Measurements from ENCODE around the gene GALNS.

GALNS gene

GRCh38 chr16:88883946-88884345 lies 27.2 kb upstream of the GALNS start:
- Histone ChIP-seq H3K36me3 (replicated peaks) (no peaks in the 10 kb centered on the region), H3K9me3 (no peaks in the 10 kb centered on the region), H3K27me3 (ENCODE audit: low read depth) (no peaks in the 10 kb centered on the region), H3K4me3 (no peak overlapping the region), H3K4me1 (no peaks in the 10 kb centered on the region)
- in situ Hi-C loops (cut with MboI; ENCODE audit: low sequenced_read_pairs) = no loop called here
- no peak for DNase-seq (ENCODE audit: low spot score in 2 of 2)

DNA sequence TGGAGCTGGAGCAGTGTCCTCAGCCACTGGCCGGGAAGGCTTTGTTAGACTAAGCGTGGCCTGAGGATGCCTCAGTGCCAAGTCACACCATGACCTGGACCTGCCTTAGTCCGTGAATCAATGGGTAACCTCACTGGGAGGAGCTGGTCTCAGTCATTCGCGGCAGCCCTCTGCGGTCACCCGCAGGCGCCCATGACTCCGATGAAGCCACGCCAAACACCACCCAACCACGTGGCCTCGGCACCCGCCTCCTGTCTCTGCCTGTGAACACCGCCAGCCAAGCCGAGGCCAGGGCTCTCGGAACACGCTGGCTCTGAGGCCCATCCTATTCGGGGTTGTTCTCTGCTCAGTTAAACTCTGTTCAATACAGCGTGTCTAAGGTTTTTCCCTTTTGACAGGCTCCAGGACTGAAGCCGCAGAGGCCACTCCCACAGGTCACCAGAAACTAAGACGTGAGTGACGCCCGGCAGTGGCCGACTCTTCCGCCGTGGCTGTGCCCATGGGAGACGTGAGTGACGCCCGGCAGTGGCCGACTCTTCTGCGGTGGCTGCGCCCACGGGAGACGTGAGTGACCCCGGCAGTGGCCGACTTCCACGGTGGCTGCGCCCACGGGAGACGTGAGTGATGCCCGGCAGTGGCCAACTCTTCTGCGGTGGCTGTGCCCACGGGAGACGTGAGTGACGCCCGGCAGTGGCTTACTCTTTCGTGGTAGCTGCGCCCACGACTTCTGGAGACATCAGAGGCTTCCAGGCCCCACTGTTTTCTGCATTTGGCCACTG lies 26.6 kb upstream of the GALNS start:
- no peaks in the 10 kb centered on the region for H3K27me3 ChIP-seq (ENCODE audit: low read depth)
- no peak overlapping the region for H3K4me3 ChIP-seq
- no peaks in the 10 kb centered on the region for H3K9me3 ChIP-seq
- no peaks in the 10 kb centered on the region for H3K4me1 ChIP-seq
- in situ Hi-C loops (cut with MboI; ENCODE audit: low sequenced_read_pairs) = no loop called here
- DNase-seq (ENCODE audit: low spot score in 2 of 2) = no peak
- no peaks in the 10 kb centered on the region for H3K36me3 ChIP-seq (replicated peaks)

DNA sequence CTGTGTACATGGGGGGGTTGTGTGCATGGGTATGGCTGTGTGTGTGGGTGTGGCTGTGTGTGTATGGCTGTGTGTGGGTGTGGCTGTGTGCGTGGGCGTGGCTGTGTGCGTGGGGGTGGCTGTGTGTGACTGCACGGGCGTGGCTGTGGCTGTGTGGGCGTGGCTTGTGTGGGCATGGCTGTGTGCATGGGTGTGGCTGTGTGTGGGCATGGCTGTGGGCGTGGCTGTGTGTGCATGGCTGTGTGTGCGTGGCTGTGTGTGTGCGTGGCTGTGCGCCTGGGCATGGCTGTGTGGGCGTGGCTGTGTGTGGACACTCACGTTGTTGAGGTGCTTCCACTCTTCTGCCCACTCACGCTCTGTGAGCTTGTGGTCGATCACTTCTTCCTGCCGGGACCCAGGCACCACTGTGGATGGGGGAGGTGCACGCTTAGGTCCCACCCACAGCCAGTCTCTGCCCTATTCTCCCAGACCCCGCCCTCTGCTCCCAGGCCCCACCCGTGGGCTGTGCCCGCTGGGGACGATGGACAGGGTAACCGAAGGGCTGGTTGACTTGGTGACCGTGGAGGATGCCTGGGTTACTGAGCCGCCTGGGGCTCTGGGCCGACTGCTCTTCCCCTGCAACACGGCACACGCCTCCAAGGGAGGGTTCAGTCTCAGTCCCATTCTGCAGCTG lies 25.7 kb upstream of the GALNS start:
- H3K4me3 ChIP-seq = no peak overlapping the region
- DNase-seq (ENCODE audit: low spot score in 2 of 2) = peak in 1 of 2 experiments; percentile 29
- no peaks in the 10 kb centered on the region for H3K9me3 ChIP-seq
- no peaks in the 10 kb centered on the region for H3K27me3 ChIP-seq (ENCODE audit: low read depth)
- no peaks in the 10 kb centered on the region for H3K36me3 ChIP-seq (replicated peaks)
- in situ Hi-C loops (cut with MboI; ENCODE audit: low sequenced_read_pairs) = no loop called here
- no peaks in the 10 kb centered on the region for H3K4me1 ChIP-seq

DNA sequence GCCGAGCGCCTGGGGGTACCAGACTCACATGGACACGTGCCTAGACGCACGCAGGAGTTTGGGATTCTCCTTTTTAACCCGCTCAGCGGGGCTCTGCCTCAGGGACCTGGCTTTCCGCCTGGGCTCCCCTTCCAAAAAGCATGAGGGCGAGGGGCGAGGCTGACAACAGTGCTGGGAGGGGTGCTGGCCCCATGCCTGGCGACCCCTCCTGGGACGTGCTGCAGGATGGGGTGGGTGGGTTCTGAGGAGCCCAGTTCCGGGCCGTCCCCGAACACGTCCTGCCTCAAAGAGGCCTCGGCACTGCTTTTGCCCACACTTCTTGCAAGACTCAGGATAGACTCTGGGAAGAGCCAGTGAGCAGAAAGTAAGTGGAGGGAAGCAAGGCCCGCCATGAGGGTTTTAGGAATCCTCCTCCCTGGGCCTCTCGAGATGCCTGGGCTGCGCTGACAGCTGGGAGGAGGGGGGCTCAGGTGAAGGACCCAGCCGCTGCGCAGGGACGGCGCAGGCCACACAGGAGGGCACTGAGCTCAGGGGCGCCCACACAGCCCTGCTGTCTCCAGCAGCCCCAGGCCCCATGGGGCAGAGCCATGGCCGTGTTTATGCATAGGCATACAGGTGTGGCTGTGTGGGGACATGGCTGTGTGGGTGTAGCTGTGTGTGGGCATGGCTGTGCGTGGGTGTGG lies 25.1 kb upstream of the GALNS start:
- no peaks in the 10 kb centered on the region for H3K36me3 ChIP-seq (replicated peaks)
- H3K27me3 ChIP-seq (ENCODE audit: low read depth) = no peaks in the 10 kb centered on the region; the same call in 1 of the 2 replicates
- no peaks in the 10 kb centered on the region for H3K9me3 ChIP-seq
- no peak overlapping the region for H3K4me3 ChIP-seq
- no peaks in the 10 kb centered on the region for H3K4me1 ChIP-seq
- in situ Hi-C loops (cut with MboI; ENCODE audit: low sequenced_read_pairs) = no loop called here
- DNase-seq (ENCODE audit: low spot score in 2 of 2) = no peak

DNA sequence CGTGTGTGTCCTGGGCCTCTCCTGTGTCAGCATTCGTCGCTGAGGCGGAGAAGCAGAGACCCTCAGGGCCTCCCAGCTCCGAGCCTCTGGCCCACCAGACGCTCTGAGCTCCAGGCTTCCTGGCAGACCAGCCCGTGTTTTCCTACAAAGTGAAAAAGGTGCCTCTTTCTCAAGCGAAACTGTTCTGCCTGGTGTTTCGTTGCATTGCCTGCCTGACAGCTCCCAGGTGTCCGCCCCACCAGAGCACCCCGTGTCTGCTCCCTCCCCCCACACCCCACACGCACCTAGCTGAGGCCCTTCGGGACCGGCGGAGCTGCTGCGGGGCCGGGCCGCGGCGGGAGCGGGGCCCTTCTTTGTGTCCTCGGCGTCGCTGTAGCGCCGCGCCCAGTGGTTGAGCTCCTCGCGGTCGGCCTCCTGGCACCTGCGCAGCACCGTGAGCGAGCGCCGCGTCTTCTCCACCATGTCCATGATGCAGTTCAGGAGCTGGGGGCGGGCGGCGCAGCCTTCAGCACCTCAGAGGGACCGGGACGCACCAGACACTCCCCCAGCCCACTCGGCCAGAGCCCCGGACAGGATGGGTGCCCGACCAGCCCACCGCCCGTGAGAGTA lies 24.4 kb upstream of the GALNS start:
- DNase-seq (ENCODE audit: low spot score in 2 of 2) = no peak
- Histone ChIP-seq H3K4me1 (no peaks in the 10 kb centered on the region), H3K27me3 (ENCODE audit: low read depth) (peaks cover under 1% of the 10 kb centered on the region; the same call in 1 of the 2 replicates), H3K9me3 (no peaks in the 10 kb centered on the region), H3K36me3 (replicated peaks) (no peaks in the 10 kb centered on the region), H3K4me3 (no peak overlapping the region)
- in situ Hi-C loops (cut with MboI; ENCODE audit: low sequenced_read_pairs) = no loop called here

GRCh38 chr16:88880226-88881006 lies 23.7 kb upstream of the GALNS start:
- no peaks in the 10 kb centered on the region for H3K4me1 ChIP-seq
- H3K27me3 ChIP-seq (ENCODE audit: low read depth) = peaks cover 4% of the 10 kb centered on the region; the same call in 1 of the 2 replicates
- no peaks in the 10 kb centered on the region for H3K36me3 ChIP-seq (replicated peaks)
- no peak overlapping the region for H3K4me3 ChIP-seq
- DNase-seq (ENCODE audit: low spot score in 2 of 2) = no peak
- H3K9me3 ChIP-seq = no peaks in the 10 kb centered on the region
- in situ Hi-C loops (cut with MboI; ENCODE audit: low sequenced_read_pairs) = no loop called here

- DNase-seq (ENCODE audit: low spot score in 2 of 2) = no peak
- in situ Hi-C loops (cut with MboI; ENCODE audit: low sequenced_read_pairs) = no loop called here
- Histone ChIP-seq H3K4me1 (no peaks in the 10 kb centered on the region), H3K9me3 (no peaks in the 10 kb centered on the region), H3K4me3 (no peak overlapping the region), H3K27me3 (ENCODE audit: low read depth) (peaks cover 4% of the 10 kb centered on the region; the same call in 1 of the 2 replicates), H3K36me3 (replicated peaks) (no peaks in the 10 kb centered on the region)
Measured at GRCh38 chr16:88879788-88880055, 23.0 kb upstream of the GALNS start.

DNA sequence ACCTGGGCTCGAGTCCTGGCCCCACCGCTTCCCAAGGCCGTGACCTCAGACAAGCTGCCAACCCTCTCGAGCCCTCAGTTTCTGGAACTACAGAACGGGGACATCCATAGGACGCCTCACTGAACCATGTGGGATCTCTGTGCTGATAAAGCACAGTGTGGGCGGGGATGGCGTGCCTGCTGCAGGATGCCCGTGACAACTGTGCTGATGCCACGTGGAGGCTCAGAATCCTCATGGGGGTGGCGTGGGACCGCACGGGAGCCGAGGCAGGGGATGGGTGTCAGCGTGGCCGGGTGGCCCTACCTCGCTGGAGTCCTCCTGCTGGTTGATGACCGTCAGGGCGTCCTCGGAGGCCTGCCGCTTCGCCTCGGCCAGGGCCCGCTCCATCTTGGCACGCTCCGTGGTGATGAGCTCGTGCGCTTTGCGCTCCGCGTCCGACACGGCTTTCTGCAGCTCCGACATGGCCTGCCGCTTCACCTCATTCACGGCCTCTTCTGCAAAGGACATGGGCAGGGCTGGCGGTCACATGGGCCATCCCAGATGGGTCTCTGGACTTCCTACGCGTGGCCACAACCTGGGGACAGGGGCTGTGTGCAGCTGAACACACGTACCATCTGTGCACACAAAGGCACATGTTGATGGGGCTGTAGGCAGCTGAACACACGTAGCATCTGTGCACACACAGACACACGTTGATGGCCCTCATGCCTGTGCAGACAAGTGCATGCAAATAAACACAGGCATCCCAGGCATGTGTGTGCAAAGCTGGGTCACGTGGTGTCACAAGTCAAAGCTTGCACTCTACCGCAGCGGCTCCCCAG lies 22.4 kb upstream of the GALNS start:
- in situ Hi-C loops (cut with MboI; ENCODE audit: low sequenced_read_pairs) = no loop called here
- H3K36me3 ChIP-seq (replicated peaks) = no peaks in the 10 kb centered on the region
- H3K4me1 ChIP-seq = no peaks in the 10 kb centered on the region
- H3K27me3 ChIP-seq (ENCODE audit: low read depth) = peaks cover 4% of the 10 kb centered on the region; the same call in 1 of the 2 replicates
- DNase-seq (ENCODE audit: low spot score in 2 of 2) = no peak
- H3K4me3 ChIP-seq = no peak overlapping the region
- no peaks in the 10 kb centered on the region for H3K9me3 ChIP-seq

DNA sequence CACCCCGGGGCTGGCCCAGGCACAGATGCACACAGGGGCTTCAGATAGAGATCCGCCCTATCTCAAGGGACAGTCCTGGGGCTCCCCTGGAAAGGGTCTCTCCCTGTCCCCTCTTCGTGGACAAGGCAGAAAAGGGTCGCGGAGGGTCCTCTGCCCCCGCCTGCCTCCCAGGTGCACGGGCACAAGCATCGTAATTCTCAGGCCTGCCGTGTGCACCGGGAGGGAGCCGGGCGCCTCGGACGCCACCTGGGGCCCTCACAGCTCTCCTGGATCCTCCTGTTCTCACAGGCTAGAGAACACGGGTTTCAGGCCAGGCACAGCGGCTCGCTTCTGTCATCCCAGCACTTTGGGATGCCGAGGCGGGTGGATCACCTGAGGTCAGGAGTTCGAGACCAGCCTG lies 21.6 kb upstream of the GALNS start:
- peaks cover 4% of the 10 kb centered on the region; the same call in 1 of the 2 replicates for H3K27me3 ChIP-seq (ENCODE audit: low read depth)
- in situ Hi-C loops (cut with MboI; ENCODE audit: low sequenced_read_pairs) = no loop called here
- H3K36me3 ChIP-seq (replicated peaks) = no peaks in the 10 kb centered on the region
- H3K4me1 ChIP-seq = no peaks in the 10 kb centered on the region
- DNase-seq (ENCODE audit: low spot score in 2 of 2) = no peak
- H3K9me3 ChIP-seq = no peaks in the 10 kb centered on the region
- no peak overlapping the region for H3K4me3 ChIP-seq

- no peak for DNase-seq (ENCODE audit: low spot score in 2 of 2)
- Histone ChIP-seq H3K4me1 (no peaks in the 10 kb centered on the region), H3K36me3 (replicated peaks) (no peaks in the 10 kb centered on the region), H3K4me3 (no peak overlapping the region), H3K27me3 (ENCODE audit: low read depth) (peaks cover 7% of the 10 kb centered on the region; the same call in 1 of the 2 replicates), H3K9me3 (no peaks in the 10 kb centered on the region)
- in situ Hi-C loops (cut with MboI; ENCODE audit: low sequenced_read_pairs) = no loop called here
Measured at GRCh38 chr16:88877564-88878289, 21.0 kb upstream of the GALNS start.

DNA sequence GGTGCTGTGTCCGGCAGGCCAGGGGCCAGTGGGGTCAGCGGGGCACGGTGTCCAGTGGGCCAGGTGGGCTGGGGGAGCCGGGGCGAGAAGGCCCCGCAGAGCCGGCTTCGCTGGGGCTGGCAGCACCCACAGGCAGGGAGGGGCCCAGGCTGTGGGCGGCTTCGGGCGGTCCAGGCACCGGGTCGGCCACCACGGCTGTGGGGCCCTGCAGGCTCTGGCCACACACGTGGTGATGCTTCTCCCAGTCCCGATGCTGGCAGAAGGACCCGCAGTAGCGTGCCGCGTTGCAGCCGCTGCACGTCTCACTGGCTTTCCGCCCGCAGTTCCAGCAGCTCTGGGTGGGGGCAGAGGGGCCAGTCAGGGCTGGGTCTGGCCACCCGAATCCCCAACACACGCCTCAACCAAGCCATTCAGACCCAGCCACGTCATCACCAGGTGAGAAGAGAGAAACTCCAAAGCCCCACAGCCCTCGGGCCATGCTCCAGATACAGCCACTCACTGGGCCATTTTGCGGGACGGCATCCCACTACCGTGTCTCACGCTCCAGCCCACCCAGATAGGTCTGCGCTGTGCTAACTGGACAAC lies 20.3 kb upstream of the GALNS start:
- no peaks in the 10 kb centered on the region for H3K9me3 ChIP-seq
- H3K36me3 ChIP-seq (replicated peaks) = no peaks in the 10 kb centered on the region
- H3K4me1 ChIP-seq = no peaks in the 10 kb centered on the region
- DNase-seq (ENCODE audit: low spot score in 2 of 2) = no peak
- no peak overlapping the region for H3K4me3 ChIP-seq
- peaks cover 7% of the 10 kb centered on the region; the same call in 1 of the 2 replicates for H3K27me3 ChIP-seq (ENCODE audit: low read depth)
- in situ Hi-C loops (cut with MboI; ENCODE audit: low sequenced_read_pairs) = no loop called here

DNA sequence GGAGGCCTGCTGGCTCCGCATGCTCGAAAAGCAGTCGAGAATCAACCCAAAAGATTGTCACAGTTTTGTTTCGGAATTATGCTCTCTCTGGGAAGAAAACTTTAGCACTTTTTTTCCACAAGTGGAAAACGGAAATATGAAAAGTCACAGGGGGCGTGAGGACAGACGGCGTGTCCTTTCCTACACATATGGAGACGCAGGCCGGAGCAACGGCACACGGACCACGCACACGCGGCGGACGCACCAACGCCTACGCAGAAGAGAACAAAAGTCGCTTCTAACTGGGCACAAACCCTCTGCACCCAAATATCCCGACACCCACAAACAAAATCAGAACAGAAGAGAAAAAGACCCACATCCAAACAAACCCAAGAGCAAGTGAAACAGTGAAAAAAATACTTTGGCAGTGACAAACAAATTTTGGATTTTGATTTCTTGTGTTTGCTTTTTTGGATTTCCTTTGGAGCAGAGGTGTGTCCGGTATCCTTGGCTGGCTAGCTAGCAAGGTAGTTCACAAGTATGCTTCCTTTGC lies 19.0 kb upstream of the GALNS start:
- Histone ChIP-seq H3K36me3 (replicated peaks) (no peaks in the 10 kb centered on the region), H3K9me3 (no peaks in the 10 kb centered on the region), H3K27me3 (ENCODE audit: low read depth) (peaks cover 15% of the 10 kb centered on the region), H3K4me1 (no peaks in the 10 kb centered on the region), H3K4me3 (no peak overlapping the region)
- no peak for DNase-seq (ENCODE audit: low spot score in 2 of 2)
- in situ Hi-C loops (cut with MboI; ENCODE audit: low sequenced_read_pairs) = no loop called here

All from HAP-1 (cell line).